ENCODE data around the gene DNAJC16. TPM values are rescaled to one million over a fixed set of nuclear protein-coding genes. Genes with fewer than 3 reads are reported as not detected.

Gene DNAJC16
- total RNA-seq, 1 donor, result 8.6 TPM

DNA sequence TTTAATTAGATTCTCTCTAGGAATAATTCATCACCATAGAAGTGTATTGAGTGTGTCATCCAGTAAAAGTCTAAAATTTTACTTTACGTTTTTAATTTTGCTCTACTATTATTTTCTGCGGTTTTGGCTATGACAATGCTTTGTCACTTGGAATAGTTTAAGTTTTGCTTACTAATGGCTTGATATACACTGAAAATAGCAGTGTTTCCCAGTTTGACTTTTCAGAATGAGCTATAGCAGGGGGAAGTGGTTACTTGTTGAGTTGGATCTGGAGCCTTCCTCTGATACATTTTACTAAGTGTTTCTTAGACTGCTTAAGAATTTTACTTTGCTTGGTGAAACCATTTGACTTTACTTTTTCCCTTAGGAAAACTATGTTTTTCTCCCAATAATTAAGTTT, 5.0 kb downstream of the DNAJC16 start:
- DNase-seq (ENCODE audit: low read depth in 2 of 3, low spot score in 2 of 3), result peak in 1 of 3 donors; percentile 15

DNA sequence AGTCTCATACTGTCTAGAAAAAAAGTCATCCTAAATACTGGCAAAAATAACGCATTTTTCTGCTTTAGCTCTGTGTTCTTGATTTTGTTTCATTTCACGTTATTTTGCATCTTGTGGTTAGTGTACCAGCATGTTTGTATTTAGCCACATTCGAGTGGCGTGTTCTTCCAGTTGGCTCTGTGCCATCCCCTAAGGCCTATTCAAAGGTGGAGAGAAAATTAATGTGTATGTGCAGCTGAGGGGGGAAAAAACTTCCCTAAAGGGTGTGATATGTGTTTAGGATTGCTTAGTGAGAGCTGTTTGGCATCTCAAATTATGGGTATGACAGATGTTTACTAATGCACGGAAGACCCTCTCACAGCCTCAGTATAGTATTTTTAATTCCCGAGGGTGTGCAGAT, 12.1 kb downstream of the DNAJC16 start:
- DNase-seq (ENCODE audit: low read depth in 2 of 3, low spot score in 2 of 3), result no peak

DNA sequence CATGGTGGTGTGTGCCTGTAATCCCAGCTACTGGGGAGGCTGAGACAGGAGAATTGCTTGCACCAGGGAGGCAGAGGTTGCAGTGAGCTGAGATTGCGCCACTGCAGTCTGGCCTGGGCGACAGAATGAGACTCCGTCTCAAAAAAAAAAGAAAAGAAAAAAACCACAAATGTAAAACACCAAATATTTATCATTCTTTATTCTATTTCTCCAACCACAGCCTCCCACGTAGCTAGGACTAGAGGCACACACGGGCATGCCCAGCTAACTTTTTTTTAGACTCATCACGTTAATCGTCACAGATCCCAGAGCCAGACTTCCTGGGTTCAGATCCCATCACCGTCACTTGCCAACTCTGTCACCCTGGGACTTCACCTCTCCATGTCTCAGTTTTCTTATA, 13.5 kb downstream of the DNAJC16 start:
- no peak for DNase-seq (ENCODE audit: low read depth in 2 of 3, low spot score in 2 of 3)

DNA sequence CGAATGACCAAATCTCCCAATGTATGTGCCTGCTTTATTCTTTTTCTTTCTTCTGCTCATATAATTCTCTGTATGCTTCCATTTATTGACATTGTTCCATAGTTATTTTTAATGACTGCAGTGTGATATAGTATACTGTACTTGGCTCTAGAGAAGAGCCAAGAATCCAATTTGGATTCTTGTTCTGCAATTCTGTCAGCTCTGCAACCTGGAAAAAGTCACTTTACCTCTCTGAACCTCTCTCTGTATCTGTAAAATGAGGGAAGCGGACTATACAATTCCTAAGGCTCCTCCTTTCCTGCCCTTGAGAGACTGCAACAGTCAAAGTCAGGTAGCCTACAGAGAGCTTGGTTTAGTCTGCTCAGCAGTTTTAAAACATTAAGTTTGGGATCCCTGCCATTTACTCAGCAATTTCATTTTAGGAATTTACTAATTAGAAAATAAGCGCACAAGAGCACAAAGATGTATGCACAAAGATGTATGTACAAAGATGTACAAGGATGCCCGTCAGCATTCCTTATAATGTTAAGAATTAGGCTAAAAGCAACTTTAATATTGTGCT, 14.7 kb downstream of the DNAJC16 start:
- no peak for DNase-seq (ENCODE audit: low read depth in 2 of 3, low spot score in 2 of 3)

DNA sequence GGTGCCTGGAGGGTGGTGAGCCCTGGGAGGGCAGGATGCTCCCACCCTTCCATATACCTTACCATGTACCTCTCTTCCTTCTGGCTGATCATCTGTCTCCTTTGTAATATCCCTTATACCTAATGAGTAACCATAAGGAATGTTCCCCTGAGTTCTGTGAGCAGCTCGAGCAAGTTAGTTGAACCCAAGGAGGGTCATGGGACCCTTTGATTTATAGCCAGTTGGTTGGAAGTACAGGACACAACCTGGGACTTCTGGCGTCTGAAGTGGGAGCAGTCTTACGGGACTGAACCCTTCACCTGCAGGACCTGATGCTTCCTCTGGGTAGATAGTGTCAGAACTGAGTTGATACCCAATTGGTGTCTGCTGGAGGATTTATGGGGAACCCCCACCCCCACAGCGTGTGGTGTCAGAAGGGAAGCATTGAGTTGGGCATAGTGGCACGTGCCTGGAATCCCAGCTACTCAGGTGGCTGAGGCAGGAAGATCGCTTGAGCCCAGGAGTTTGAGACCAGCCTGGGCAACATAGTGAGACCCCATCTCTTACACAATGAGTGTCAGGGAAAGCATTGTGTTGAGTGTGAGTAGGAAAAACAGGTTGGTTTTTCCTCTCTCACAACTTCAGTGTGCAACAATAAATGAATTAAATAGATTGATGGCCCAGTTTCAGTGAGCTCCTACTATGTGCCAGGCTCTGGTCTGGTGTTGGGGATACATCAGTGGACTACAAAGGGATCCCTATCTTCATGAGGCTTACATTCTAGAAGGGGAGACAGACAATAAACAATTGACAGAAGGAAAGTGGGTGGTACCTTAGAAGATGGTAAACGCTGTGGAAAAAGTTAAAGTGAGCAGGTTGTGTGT, 16.0 kb downstream of the DNAJC16 start:
- no peak for DNase-seq (ENCODE audit: low read depth in 2 of 3, low spot score in 2 of 3)

DNA sequence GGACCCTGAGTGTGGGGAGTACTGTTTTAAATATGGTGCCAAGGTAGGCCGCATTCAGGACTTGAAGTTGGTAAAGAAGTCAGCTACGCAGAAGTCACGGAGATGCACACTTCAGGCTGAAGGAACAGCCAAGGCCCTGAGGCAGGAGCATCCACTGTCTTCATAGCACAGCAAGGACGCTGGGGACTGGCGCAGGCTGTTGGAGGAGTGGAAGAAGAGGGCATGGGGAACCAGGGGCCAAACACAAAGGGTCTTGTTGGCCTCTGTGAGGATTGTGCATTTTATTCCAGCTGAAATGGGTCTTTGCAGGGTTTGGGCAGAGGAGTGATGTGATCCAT, 16.6 kb downstream of the DNAJC16 start:
- DNase-seq (ENCODE audit: low read depth in 2 of 3, low spot score in 2 of 3), result no peak

DNA sequence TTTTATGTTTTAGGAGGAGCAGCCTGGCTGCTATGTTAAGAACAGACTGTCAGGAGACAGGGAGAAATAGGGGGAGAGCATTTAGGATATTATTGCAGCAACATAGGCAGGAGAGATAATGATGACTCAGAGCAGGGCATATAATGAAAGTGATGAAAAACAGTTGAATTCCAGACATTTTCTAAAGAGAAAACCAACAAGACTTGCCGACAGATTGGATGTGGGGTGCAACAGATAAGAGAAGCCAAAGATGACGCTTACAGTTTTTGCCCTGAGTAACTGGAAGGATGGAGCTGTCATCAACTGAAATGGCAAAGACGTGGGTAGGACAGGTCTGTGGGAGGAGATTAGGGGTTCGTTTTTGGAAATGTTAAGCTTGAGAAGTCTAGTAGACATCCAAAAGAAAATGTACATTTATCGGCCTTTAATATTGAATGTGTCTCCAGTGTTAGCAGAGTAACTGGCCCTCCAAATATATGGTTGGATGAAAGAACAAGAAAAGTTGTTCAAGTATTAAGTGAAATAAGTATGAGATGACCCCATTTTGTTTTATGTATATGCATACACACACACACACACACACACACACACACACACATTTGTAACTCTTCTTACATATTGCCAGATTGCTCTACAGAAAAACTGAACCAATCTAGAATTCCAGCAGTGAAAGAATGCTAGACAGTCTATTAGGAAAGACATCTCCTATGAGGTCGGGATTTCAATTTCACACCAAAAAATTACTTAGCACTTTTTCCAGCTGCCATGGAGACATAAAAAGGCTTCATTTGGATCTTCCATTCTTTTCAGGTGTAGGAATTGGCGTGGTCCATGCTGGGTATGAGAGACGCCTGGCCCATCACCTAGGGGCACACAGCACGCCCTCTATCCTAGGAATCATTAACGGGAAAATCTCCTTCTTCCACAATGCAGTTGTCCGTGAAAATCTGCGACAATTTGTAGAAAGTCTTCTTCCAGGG, 17.2 kb downstream of the DNAJC16 start:
- DNase-seq (ENCODE audit: low read depth in 2 of 3, low spot score in 2 of 3), result no peak

DNA sequence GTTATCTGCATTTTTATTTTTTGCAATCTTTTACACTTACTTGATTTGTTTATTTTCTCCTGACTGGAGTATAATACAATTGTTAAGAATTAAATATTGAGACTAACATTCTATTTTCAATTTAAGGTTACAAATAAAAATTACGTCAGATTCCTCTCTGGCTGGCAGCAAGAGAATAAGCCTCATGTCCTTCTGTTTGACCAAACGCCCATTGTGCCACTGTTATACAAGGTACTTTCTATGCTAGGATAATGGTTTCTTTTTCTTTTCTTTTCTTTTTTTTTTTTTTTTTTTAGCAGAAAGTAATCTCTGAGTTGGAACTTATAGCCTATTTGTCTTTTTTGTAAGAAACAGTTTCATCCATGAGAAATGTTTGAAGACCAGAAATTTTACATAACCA, 20.0 kb downstream of the DNAJC16 start:
- no peak for DNase-seq (ENCODE audit: low read depth in 2 of 3, low spot score in 2 of 3)

DNA sequence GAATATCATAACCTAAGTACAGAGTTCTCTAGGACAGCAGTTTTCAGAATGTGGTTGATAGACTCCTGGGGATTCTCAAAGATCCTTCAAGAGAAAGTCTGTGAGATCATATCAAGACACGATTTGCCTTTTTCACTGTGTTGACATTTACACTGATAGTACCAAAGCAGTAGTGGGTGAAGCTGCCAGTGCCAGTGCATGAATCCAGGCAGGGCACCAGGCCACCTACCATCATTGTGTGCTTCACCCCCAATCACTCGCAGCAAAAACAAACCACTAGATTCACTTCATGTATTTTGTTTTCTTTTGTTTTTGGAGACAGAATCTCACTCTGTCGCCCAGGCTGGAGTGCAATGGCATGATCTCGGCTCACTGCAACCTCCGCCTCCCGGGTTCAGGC, 23.9 kb downstream of the DNAJC16 start:
- DNase-seq (ENCODE audit: low read depth in 2 of 3, low spot score in 2 of 3), result no peak

DNA sequence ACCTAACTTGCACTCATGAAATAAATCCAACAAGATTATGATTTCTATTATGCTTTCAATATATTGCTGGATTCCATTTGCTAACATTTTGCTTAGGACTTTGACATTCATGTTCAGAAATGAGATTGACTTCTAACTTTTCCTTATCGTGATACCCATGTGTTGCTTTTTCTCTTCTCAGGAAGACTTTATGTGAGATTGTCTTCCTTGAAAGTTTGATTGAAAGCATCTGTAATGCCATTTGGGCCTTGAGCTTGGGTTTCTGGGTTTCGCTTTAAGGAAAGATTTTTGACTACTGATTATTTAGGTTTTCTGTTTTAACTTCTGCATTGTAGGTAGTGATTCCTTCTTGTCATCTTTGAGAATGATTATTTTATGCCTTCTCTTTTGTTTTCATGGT, 30.4 kb downstream of the DNAJC16 start:
- DNase-seq (ENCODE audit: low read depth in 2 of 3, low spot score in 2 of 3), result no peak

DNA sequence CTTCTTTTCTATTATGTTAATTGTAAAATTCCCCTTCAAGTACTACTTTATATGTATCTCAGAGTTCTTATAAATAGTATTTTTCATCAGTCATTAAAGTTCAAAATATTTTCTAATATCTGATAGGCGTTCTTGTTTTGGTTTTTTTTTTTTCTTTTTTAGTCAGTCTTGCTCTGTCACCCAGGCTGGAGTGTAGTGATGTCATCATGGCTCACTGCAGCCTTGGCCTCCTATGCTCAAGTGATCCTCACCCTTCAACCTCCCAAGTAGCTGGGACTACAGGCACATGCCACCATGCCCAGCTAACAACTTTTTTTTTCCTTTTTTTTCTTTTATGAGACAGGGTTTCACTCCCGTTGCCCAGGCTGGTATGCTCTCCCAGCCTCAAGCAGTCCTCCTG, 30.9 kb downstream of the DNAJC16 start:
- no peak for DNase-seq (ENCODE audit: low read depth in 2 of 3, low spot score in 2 of 3)

DNA sequence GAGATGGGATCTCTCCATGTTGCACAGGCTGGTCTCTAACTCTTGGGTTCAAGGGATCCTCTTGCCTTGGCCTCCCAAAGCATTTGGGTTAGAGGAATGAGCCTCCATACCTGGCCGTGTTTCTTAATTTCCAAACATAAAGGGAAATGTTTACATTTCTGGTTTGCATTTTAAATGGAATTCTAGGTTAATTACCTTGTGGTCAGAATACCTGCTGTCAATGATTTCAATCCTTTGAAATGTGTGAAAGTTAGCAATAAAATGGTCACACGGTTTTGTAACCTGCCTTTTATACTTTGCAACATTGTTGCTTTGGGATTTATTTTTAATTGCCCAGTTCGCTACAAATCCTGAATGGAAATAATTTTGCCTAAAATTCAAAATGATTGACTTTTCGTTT, 31.9 kb downstream of the DNAJC16 start:
- no peak for DNase-seq (ENCODE audit: low read depth in 2 of 3, low spot score in 2 of 3)

DNA sequence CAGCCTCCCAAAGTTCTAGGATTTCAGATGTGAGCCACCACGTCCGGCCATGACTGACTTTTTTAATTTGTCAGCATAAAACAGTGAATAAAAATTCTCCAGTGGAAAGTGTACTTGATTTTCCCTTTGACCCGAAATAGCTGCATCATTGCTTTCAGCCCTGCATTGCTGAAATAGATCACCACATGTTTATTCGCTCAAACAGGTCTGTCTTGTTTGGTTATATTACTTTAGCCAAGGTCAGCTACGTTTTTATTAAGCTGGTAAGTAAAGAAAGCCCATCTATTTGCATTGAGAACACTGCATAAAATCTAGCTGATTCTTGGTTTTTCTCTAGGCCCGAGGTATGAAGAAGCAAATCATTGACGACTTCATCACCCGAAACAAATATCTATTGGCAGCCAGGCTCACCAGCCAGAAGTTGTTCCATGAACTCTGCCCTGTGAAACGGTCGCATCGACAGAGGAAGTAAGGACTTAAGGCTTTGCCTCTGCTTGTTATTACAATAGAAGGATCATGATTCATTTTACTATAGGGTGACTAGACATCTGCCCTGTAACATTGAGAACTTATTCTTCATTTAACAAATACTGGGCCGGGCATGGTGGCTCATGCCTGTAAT, 32.7 kb downstream of the DNAJC16 start:
- DNase-seq (ENCODE audit: low read depth in 2 of 3, low spot score in 2 of 3), result no peak

DNA sequence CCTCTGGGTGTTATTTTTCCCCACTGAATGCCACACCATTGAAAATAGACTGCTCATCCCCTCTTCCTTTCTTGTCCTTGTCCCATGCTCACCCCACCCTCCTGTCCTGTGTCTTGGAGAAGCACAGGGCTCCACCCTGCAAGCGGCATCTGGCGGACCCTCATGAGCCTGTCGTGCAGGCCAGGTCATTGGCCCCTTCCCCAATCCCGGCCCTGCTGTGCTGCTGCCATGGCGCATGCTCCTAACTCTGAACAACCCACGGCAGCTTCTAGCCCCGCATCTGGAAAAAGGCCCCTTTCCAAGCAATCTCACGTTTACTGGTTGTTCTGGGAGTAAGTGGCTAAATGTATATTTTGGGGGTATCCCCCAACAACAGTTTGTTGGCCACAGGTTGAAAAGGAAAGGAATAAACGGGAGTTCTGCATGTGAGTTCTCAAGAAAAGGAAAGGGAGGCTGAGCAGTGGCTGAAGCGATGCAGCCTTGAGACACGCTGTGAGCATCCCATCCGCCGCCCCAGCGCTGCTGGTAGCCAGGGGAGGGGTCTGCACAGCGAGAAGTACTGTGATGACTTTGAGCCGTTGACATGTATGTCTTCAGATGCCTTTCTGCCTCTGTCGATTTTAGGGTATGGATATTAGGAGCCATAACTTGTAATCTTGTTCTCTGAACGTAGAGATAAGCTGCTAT, 41.9 kb downstream of the DNAJC16 start:
- no peak for DNase-seq (ENCODE audit: low read depth in 2 of 3, low spot score in 2 of 3)

DNA sequence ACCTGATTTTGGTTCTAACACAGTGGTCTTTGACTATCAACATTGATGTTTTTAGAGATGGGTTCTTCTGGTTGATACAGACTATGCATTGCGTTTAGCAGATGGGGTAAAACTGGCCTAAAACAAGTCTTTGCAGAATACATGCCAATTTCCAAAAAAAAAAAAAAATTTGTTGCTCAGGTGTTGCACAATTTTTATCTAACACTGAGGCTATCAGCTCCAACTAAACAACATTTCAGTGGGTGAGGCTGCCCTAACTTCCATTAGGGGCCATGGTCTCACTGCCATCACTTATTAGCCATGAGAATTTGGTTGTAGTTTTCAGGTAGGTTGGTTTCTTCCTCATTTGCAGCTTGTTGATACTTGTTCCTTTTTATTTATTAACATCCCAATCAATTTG, 44.2 kb downstream of the DNAJC16 start:
- DNase-seq (ENCODE audit: low read depth in 2 of 3, low spot score in 2 of 3), result no peak

DNA sequence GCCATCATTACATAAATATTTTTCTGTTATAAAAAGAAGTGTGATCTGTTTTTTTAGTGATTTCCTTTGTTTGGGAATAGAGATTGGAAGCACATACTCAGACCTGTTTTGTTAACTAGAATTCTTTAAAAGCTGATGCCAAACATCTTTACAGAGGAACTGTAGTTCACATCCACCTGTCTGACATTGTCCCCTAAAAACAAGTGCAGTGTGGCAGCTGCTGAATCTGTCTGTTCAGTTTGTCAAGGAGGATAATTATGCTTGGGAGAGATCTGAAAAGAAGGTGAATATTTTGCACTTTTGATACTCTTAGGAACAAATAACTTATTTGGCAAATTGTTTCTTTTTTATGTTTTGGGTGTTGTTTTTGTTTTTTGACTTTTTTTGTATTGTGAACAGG, 44.6 kb downstream of the DNAJC16 start:
- no peak for DNase-seq (ENCODE audit: low read depth in 2 of 3, low spot score in 2 of 3)

DNA sequence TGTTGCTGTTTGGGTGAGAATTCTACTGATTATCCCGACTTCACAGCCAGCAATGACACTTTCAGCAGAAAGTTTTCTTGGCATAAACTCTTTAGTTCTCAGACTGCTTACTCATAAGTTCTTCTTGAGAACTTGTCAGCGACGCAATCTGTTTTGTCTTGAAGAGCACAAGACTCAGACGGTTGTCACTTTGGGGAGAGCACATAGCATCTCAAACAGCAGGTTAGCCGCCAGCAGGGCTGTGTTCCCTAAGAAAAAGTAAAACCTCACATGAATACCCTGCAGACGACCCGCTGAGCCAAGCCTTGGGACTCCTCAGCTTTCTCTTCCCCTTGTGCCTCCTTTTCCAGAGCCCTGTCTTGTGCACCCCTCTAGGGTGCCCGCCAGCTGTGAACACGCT, 46.8 kb downstream of the DNAJC16 start:
- DNase-seq (ENCODE audit: low read depth in 2 of 3, low spot score in 2 of 3), result no peak

DNA sequence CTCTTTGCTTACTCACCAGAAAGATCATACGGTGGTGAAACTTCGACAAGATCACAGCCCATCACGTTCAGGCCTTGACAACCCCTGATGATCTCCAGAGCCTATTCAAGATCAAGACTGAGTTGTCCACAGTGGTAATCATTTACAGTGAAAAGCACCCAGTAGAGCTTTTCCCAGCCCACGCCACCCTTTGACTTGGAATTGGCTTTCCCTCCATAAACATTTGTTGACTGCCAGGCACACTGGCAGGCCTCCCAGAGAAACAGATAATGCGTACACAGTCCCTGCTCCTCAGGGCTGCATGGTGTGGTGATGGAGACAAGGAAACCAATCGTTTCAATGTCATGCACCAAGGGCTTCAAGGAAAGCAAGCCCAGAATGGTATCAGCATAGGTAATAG, 48.1 kb downstream of the DNAJC16 start:
- DNase-seq (ENCODE audit: low read depth in 2 of 3, low spot score in 2 of 3), result no peak

DNA sequence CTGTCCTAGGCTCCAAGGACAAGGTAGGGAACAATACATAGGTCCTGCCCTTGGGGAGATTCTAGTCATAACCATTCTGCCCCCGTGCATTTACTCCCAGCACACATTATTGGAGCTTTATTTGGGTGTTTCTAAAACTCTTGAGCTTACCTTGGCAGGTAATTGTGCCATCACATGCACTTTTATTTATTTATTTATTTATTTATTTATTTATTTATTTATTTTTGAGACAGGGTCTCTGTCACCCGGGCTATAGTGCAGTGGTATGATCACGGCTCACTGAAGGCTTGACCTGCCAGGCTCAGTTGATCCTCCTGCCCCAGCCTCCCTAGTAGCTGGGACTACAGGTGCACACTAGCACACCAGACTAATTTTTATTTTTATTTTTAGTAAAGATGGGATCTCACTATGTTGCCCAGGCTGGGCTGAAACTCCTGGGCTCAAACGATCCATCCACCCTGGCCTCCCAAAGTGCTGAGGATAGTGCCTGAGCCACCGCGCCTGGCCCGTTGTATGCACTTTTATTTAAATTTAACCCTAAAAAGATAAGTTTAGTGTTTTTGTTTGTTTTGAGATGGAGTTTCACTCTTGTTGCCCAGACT, 49.0 kb downstream of the DNAJC16 start:
- no peak for DNase-seq (ENCODE audit: low read depth in 2 of 3, low spot score in 2 of 3)

DNA sequence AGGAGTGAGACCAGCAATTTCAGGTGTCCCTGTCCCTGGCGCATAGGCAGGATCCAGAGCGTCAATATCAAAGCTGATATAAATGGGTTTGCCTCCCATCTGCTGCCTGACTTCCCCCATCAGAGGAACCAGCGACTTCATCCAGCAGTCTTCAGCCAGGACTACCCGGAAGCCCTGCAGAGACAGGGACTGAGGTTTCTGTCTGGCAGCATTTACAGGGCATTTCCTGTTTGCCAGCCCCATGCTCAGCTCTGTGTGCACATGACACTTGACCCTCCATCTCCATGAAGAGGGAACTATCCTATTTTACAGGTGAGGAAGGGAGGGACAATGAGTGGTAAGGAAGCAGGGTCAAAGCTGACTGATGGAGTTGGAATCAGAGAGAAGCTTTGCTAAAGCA, 51.0 kb downstream of the DNAJC16 start:
- no peak for DNase-seq (ENCODE audit: low read depth in 2 of 3, low spot score in 2 of 3)
